Raji (cell line): Measurements from ENCODE around the gene MT1H.
A peak's percentile ranks its signal among the peaks of the same experiment; 100 is the strongest.

Experiments used
- POLR2A ChIP-seq: IDR thresholded peaks from 2 replicates; pipeline ENCODE4 v1.6.1; 2011; ENCODE audit warnings: low read depth, low read length, control low read depth; ENCODE audit not compliant: insufficient read depth

MT1H gene

DNA sequence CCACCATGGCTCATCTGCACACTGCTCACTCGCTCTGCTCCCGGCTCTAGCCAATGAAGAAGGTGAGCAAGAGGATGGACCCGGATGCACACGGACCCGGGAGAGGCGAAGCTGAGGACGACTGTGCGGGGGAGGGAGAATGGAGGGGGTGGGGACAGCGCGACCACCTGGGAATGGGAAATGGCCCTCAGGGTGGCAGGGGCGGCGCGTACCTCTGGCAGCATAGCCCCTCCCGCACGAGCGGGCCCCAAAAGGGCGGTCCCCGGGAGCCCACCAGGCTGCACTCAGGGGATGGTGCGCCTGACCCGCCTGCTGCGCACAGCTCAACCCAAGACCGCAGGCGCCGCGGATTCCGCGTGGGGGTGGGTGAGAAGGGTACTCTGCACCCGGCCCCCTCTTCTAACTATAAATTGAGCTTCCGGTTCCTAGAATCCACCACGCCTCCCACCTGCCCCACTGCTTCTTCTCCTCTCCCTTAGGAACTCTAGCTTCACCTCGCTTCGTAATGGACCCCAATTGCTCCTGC lies 6.1 kb downstream of the MT1H start:
- TF ChIP-seq POLR2A = no peak

DNA sequence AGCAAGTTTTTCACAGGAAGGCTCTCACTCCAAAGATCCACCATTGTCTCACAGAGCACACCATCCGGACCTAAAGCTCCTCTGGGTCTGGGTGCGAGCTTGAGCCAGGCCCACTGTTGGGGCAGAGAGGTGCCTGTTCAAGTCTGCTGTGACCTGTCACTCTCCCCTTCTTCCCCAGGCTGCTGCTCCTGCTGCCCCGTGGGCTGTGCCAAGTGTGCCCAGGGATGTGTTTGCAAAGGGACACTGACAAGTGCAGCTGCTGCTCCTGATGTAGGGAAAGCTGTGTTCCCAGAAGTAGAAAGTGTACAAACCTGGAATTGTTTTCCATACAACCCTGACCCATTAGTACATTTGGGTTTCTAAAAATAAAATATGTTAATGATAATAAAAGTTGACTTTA lies 7.9 kb downstream of the MT1H start:
- no peak for TF ChIP-seq POLR2A

DNA sequence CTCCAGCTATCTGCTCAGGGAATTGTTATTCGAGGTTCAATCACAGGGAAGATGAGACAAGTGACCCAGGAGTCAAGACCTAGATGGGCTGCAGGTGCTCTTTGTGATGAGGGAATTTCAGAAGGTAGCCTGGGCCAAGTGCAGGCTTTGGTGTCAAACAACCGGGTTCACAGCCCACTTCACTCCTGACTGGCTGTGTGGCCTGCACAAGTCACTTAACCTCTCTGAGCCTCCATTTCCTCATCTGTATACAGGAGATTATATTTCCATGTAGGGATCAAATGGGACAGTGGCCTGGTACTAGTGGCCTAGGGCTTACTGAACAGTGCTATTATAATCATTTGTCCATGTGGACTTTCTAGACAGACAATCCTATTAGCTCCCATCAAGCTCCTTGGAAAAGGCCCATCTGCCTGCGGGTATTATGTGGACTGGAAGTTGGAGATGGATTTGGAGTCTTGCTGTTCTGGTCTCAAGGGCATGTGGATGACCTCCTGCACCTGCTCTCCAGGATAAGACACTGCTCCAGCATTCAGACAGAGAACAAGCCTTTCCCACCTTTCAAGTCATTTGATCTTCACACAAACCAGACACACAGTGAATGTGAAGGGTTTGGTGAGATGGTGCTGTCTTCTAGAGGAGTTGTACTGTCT lies 9.6 kb downstream of the MT1H start:
- TF ChIP-seq POLR2A = no peak

DNA sequence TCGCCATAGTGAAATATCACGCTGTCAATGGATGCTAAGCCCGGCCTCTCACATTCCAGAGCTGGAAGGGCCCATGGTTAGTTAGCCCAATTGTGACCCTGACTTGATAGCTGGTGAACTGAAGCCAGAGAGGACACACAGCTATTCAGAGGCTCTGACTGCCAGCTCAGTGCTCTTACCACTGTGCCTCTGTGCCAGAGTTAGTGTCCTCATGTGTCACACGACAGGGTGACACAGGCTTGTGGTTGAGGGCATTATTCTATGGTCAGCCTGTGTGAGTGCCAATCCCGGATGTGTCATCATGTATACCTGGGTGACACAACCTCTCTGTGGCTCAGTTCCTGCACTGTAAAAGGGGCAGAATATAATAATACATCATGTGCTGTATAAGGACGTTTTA lies 10.2 kb downstream of the MT1H start:
- no peak for TF ChIP-seq POLR2A

DNA sequence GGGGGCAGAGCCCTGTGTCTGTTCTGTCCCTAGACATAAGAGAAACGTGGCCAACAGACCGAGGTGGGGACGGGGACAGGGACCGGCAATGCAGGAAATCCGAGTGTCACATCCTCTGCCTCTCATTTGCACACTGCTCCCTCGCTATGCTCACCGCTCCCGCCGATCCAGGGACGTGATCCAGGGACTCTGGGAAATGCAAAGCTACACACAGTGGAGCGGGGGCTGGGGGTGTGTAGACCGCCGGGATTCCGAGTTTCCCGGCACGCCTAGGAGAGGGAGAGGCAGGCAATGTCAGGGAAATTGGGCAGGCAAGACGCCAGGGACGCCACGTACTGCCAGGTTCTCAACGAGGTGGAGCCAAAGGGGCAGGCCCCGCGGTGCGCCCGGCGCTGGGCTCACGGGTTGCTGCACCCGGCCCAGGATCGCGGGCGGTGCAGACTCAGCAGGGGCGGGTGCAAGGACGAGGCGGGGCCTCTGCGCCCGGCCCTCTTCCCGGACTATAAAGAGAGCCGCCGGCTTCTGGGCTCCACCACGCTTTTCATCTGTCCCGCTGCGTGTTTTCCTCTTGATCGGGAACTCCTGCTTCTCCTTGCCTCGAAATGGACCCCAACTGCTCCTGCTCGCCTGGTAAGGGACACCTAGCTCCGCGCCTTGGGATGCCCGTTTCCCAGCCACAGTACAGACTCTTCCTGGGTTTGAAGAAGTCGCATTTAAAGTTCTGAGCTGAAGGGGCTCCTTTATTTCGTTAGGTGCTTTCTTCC lies 12.5 kb downstream of the MT1H start, which contains the start of gene MT1X:
Gene MT1X (plus strand): TSS at position 532 of the 764 bp plus-strand sequence. CDS start 71 bp downstream, at position 603.
- peak; percentile 93 for TF ChIP-seq POLR2A

DNA sequence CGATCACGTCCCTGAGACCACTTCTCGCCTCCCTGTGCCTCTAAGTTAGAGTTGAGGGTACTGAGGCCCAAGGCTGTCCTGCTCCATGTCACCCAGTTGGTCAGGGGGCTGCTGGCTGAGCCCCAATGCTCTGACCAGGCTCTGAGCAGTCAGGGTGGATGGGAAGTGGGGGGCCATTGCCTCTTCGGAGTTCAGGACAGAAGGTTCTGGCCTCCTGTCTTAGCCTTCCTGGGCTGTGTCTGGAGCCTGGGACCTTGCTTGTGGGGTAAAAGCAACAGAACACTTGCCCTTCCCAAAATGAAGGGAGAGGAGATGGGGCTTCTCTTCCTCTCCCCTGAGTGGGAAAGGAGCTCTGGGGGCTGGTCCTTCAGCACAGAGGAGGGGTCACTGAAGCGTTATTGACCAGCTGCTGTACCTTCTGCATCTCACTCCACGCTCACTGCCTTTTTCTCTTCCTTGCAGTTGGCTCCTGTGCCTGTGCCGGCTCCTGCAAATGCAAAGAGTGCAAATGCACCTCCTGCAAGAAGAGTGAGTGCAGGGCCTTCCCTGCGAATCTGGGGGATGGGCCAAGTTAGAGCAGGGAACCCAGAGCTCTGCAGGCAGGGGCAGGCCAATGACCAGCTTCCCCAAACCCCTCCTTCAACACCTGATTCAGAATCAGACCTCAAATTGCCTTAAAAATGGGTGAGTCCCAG lies 13.2 kb downstream of the MT1H start:
- TF ChIP-seq POLR2A = no peak

DNA sequence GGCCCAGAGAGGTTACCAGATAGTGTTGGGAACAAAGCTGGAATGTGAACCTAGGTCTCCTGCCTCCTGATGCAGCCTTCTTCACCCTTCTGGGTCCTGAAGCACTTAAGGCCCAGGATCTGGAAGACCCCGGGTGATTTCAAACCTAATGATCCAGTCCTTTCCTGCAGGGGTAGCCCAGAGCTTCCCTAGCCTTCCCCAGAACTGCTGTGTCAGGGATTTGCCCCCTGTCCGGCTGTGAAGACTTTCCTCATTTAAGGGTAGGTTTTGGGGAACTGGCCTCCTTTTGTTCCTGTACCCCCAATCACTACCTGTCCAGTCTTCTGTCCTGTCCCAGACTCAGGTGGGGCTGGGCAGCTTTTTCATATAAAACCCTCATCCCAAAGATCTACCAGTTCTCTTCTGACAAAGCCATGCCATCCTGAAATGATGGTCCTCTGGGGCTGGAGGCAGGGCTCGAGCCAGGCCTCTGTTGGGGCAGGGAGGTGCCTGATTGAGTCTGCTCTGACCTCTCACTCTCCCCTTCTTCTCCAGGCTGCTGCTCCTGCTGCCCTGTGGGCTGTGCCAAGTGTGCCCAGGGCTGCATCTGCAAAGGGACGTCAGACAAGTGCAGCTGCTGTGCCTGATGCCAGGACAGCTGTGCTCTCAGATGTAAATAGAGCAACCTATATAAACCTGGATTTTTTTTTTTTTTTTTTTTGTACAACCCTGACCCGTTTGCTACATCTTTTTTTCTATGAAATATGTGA lies 14.0 kb downstream of the MT1H start:
- TF ChIP-seq POLR2A = no peak

DNA sequence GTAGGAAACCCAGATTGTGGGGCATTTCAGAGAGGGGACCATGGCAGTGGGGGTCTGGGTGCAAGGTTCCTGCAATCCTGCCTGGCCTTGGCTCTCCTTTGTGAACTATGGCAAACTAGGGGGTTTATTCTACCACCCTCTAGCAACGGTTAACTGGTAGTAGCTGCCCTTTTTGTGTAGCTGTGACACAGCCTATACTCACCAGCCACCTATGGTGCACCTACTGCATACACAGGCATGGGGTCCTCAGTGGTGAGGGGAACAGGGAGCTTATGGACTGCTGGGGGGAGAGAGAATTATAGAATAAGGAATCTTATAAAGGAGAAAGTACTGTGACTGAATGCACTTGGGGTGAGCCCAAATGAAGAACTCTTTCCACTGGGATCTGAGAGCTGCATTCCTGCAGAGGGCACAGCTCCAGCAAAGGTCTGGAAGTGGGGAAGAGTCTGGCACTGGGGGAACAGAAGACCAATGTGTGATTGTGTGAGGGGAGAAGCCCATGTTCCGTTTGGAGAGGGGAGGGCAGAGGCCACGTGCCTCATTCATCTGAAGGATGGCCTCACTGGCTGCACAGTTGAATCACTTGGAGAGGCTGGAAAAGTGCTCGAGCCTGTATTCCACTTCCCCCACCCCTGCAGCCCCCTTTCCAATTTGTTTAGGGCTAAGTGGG lies 14.8 kb downstream of the MT1H start:
- no peak for TF ChIP-seq POLR2A

DNA sequence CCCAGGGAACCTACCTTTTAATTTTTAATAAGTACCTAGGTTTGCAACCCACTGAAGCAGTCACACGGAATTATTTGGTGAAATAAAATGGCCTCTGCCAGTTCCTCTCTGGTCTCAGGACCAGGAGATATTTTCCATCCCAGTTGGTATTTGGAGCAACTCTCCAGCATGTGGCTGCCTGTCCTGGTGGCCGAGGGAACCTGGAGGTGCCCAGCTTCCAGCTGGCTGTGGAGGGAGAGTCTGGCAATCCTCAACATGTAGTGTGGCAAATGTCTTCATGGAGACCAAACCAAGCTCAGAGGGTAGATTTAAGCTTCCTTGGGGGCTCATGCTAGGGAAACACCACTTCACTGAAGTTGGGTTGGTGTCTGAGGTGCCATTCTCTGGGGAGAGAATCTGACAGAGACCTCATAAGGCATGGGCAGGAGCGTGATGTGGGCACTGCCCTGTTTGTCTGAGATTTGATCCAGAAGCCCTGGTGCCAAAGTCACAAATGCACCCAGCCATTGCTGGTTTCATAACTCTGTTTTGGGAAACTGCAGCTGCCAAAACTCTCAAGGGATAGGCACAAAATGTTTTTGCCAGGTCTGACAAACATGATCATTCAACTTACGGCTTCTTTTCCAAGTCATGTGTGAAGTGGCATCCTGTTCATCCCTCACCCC lies 15.4 kb downstream of the MT1H start:
- TF ChIP-seq POLR2A = no peak

DNA sequence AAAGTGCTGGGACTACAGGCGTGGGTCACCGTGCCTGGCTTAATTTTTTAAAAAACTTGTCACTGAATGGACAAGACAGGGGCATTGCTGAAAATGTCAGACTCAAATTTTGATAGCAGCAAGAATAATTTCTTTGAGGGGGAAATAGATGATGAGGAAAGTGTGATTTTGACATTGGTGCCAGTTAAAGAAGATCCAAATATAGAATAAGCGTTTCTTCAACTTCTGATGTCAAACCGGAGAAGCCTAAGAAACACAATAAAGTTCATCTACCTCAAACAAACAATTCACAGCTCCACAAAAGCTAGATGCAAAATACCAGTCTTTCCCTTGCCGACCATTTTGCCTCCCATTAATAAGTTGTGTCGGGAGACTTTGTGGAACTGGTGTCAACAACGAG lies 17.1 kb downstream of the MT1H start:
- no peak for TF ChIP-seq POLR2A

DNA sequence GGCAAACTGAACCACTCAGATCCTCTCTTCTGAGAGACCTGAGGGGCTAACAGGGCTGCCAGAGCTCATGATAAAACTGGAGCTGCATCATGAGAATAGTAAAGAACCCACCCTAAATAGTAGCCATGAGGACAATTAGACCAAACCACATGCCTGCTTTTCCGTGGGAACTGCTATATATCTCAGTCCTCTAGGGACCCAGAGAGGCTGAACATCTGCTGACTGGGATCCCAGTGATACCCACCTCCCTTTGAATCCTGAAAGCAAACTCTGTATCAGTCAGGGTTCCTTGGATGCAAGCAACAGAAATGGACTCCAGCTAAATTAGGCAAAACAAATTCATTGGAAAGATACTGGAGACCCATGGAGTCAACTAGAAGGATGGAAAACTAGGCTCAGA lies 19.1 kb downstream of the MT1H start:
- TF ChIP-seq POLR2A = no peak

DNA sequence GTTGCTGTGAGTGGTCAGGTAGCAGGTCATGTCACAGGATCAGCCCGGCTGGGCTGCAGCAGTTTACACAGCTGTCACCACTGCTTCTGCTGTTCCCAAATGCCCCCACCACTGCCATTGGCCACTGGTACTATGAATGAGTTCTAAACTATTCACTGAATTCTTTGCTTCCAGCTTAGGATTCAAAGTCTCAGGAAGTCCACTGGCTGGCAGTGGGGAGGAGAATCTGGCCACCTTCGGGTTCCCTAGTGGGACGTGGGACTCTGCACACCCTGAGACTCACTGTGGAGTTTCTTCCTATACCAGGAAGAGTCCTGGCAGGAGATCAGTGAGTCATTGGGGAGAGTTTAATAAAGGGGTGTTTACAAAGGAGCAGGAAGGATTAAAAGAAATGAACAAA lies 19.6 kb downstream of the MT1H start:
- no peak for TF ChIP-seq POLR2A

DNA sequence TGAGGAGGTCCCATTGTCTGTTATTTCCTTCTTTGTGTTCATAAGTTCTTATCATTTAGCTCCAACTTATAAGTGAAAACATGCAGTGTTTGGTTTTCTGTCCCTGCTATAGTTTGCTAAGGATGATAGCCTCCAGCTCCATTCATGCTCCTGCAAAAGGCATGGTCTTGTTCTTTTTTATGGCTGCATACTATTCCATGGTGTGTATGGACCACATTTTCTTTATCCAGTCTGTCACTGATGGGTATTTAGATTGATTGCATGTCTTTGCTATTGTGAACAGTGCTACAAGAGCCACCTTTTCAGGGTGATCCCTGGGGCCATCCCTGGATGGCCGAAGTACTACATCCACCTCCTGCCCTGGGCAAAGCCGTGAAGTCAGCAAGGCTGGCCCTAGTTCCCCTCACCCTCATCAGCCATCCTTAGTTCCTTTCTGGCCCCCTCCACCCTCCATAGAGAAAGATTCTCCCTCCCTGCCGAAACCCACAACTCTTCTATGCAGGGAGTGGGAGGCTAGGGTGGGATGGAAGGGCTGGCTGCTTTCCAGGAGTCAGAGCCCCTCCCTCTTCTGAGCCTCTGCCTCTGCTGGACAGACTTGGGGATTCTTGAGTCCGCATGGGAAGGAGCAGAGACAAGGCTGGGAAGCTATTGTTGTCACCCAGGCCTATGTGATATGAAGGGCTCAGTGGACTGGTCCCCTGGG lies 21.0 kb downstream of the MT1H start:
- TF ChIP-seq POLR2A = no peak
